Measurements from ENCODE around the gene SPECC1.

GRCh38 chr17:20230924-20231323, 221.8 kb downstream of the SPECC1 start:
- TF ChIP-seq ZNF281 (CRISPR knock-in tag; IDR thresholded peaks at IDR 0.05; ENCODE audit: borderline replicate concordance) (no peak), ZBTB40 (IDR thresholded peaks at IDR 0.05) (no peak), ZBTB40 (CRISPR knock-in tag; IDR thresholded peaks at IDR 0.05) (no peak), KLF13 (CRISPR knock-in tag; IDR thresholded peaks at IDR 0.05) (no peak), CTCF (CRISPR knock-in tag; IDR thresholded peaks at IDR 0.05) (no peak), HNF4A (CRISPR knock-in tag; IDR thresholded peaks at IDR 0.05) (no peak), FOXJ3 (CRISPR knock-in tag; IDR thresholded peaks at IDR 0.05; ENCODE audit: borderline replicate concordance) (no peak), JUND (CRISPR knock-in tag; IDR thresholded peaks at IDR 0.05) (no peak), PAX8 (CRISPR knock-in tag; IDR thresholded peaks at IDR 0.05; ENCODE audit: borderline replicate concordance) (no peak), TARDBP (CRISPR knock-in tag; IDR thresholded peaks at IDR 0.05) (no peak), MAFK (conservative IDR thresholded peaks at IDR 0.05 in 1 of 2, IDR thresholded peaks at IDR 0.05 in 1 of 2; ENCODE audit: low read length in 2 of 2) (no peak)
